ENCODE measurements around the gene PTPRN2. TPM values are rescaled to one million over a fixed set of nuclear protein-coding genes. Genes with fewer than 3 reads are reported as not detected.
"Not testable (repeated sequence)": the region's sequence is repeated elsewhere in the genome, so short reads cannot be mapped to it uniquely, and the experiment has no call there.

PTPRN2 gene
- total RNA-seq, 1 donor from 2014 or later, result 1.8 TPM

DNA sequence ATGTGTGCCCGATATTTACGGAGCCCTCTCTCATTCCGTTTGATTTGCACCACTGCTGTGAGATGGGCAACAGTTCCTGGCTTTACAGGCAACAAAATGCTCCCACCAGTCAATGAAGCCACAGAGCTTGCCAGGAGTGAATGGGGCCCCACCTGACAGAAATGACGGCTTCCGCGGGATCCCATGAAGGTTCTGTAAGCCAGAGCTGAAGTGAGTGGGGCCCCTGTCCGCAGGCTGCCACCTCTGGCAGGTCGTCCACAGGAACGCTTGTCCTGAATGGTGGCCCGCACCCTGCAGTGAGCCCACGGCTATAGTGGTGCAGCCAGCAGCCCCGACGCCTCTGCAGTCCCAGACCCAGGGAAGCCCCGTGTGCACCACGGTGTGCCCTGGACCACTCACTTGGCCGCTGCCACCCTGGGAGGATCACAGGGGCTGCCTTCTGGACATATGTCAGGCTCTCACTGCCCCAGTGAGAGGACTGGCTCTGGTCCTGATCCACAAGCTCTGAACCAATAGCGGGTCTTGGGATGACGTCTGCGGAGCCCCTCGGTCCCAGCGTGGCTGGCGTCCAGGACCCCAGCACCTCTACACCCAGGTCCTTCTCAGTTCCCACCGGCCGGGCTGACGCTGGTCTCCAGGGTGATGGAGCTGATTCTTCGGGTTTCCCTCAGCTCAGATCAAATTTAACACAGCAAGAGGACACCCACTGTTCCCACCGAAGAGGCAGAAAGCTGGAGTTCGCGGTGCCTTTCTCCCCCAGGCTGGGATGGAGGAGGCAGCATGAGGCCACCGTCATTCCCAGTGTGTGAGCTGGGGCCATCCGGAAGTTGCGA is 738.9 kb downstream of the PTPRN2 start:
- POLR2A ChIA-PET, result no interaction called here
- no peaks in the 10 kb centered on the region for H3K27me3 Mint-ChIP-seq
- H3K27ac Mint-ChIP-seq, result no peak overlapping the region
- no peak for ATAC-seq (ENCODE audit: low read depth)
- no peak overlapping the region for H3K4me3 Mint-ChIP-seq
- no peak for DNase-seq
- no peak for TF ChIP-seq CTCF (IDR thresholded peaks at IDR 0.05)
- CTCF ChIA-PET, result no interaction called here
- peaks cover 9% of the 10 kb centered on the region for H3K4me1 Mint-ChIP-seq
- intact Hi-C loops (cut with micrococcal nuclease), result no loop called here
- H3K9me3 Mint-ChIP-seq, result no peaks in the 10 kb centered on the region
- no peaks in the 10 kb centered on the region for H3K36me3 Mint-ChIP-seq (ENCODE audit: low read depth)

DNA sequence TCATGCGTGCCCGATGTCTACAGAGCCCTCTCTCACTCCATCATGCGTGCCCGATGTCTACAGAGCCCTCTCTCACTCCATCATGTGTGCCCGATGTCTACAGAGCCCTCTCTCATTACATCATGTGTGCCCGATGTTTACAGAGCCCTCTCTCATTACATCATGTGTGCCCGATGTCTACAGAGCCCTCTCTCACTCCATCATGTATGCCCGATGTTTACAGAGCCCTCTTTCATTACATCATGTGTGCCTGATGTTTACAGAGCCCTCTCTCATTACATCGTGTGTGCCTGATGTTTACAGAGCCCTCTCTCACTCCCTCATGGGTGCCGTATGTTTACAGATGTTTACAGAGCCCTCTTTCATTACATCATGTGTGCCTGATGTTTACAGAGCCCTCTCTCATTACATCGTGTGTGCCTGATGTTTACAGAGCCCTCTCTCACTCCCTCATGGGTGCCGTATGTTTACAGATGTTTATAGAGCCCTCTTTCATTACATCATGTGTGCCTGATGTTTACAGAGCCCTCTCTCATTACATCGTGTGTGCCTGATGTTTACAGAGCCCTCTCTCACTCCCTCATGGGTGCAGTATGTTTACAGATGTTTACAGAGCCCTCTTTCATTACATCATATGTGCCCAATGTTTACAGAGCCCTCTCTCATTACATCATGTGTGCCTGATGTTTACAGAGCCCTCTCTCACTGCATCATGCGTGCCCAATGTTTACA is 739.7 kb downstream of the PTPRN2 start:
- H3K4me1 Mint-ChIP-seq; DNase-seq; H3K4me3 Mint-ChIP-seq; H3K36me3 Mint-ChIP-seq (ENCODE audit: low read depth); POLR2A ChIA-PET; H3K27ac Mint-ChIP-seq; ATAC-seq (ENCODE audit: low read depth); H3K9me3 Mint-ChIP-seq; CTCF ChIA-PET; H3K27me3 Mint-ChIP-seq; intact Hi-C loops (cut with micrococcal nuclease): not testable (repeated sequence)

DNA sequence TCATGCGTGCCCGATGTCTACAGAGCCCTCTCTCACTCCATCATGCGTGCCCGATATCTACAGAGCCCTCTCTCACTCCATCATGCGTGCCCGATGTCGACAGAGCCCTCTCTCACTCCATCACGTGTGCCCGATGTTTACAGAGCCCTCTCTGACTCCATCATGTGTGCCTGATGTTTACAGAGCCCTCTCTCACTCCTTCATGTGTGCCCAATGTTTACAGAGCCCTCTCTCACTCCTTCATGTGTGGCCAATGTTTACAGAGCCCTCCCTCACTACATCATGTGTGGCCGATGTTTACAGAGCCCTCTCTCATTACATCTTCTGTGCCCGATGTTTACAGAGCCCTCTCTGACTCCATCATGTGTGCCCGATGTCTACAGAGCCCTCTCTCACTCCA is 740.9 kb downstream of the PTPRN2 start:
- H3K27ac Mint-ChIP-seq; POLR2A ChIA-PET; ATAC-seq (ENCODE audit: low read depth); H3K9me3 Mint-ChIP-seq; H3K4me1 Mint-ChIP-seq; DNase-seq; intact Hi-C loops (cut with micrococcal nuclease); H3K36me3 Mint-ChIP-seq (ENCODE audit: low read depth); H3K4me3 Mint-ChIP-seq; H3K27me3 Mint-ChIP-seq; CTCF ChIA-PET: not testable (repeated sequence)

DNA sequence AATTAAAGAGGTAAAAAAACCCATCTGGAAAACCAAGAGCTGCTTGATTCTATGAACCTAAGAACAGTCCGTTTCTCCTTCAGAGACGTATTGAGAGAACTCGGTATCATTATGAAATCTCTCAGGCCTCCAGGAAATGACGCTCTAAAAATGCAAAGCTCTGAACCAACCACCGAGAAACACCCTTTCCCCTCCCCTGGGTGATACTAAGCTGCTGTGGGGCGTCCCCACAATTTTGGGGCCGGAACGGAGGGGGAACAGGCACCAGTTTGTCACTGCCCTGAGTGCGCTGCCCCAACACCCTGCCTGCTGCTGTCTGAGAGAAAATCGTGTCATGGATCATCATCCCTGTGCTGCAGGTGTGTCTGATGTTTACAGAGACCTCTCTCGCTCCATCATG is 741.4 kb downstream of the PTPRN2 start:
- Mint-ChIP-seq H3K4me3 (no peak overlapping the region), H3K27me3 (no peaks in the 10 kb centered on the region), H3K9me3 (no peaks in the 10 kb centered on the region), H3K36me3 (ENCODE audit: low read depth) (no peaks in the 10 kb centered on the region), H3K4me1 (no peaks in the 10 kb centered on the region), H3K27ac (no peak overlapping the region)
- ATAC-seq (ENCODE audit: low read depth) (no peak), DNase-seq (no peak)
- intact Hi-C loops (cut with micrococcal nuclease), result no loop called here
- POLR2A ChIA-PET, result no interaction called here
- CTCF ChIA-PET, result no interaction called here
- no peak for TF ChIP-seq CTCF (IDR thresholded peaks at IDR 0.05)

- TF ChIP-seq CTCF (IDR thresholded peaks at IDR 0.05), result no peak
- Mint-ChIP-seq H3K4me1 (no peaks in the 10 kb centered on the region), H3K27me3 (no peaks in the 10 kb centered on the region), H3K4me3 (no peak overlapping the region), H3K27ac (no peak overlapping the region), H3K36me3 (ENCODE audit: low read depth) (no peaks in the 10 kb centered on the region), H3K9me3 (no peaks in the 10 kb centered on the region)
- DNase-seq, result no peak
- intact Hi-C loops (cut with micrococcal nuclease), result no loop called here
- ChIA-PET POLR2A (no interaction called here), CTCF (no interaction called here)
- no peak for ATAC-seq (ENCODE audit: low read depth)
These were observed 742.3 kb downstream of the PTPRN2 start for GRCh38 chr7:157845203-157845835.

DNA sequence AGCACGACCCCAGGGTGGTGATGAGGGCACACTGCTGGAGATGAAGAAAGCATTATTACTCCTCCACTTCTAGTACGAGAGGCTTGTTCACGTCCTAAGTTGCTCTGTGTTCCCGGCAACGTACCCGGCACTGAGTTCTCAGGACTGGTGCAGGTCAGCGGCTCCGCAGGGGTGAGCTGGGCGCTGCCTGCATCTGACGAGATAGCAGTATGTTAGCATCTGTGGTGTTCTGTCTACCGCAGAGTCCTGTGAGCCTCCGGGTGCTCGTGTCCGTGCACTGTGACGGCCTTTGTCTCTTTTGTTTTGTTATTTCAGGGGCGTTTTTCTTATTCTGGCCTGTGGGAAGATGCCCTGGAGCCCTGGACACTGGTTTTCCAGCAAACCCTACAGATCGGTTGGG is 743.0 kb downstream of the PTPRN2 start:
- H3K4me1 Mint-ChIP-seq, result no peaks in the 10 kb centered on the region
- POLR2A ChIA-PET, result no interaction called here
- CTCF ChIA-PET, result no interaction called here
- ATAC-seq (ENCODE audit: low read depth), result no peak
- H3K27ac Mint-ChIP-seq, result no peak overlapping the region
- TF ChIP-seq CTCF (IDR thresholded peaks at IDR 0.05), result no peak
- H3K4me3 Mint-ChIP-seq, result no peak overlapping the region
- DNase-seq, result no peak
- H3K27me3 Mint-ChIP-seq, result no peaks in the 10 kb centered on the region
- no peaks in the 10 kb centered on the region for H3K9me3 Mint-ChIP-seq
- intact Hi-C loops (cut with micrococcal nuclease), result no loop called here
- no peaks in the 10 kb centered on the region for H3K36me3 Mint-ChIP-seq (ENCODE audit: low read depth)
